HepG2 (cell line): Measurements from ENCODE around the gene RBM12. TPM values are rescaled to one million over a fixed set of nuclear protein-coding genes. Genes with fewer than 3 reads are reported as not detected.

Experiments
- AKAP8 ChIP-seq: sonication (generic); formaldehyde crosslinking; IDR thresholded peaks from 2 replicates; pipeline ENCODE4 v1.5.1; 2020; ENCODE audit warnings: mild to moderate bottlenecking, missing genetic modification reagents
- FOXM1 ChIP-seq: sonication (generic); formaldehyde crosslinking; IDR thresholded peaks from 2 replicates; pipeline ENCODE4 v1.5.0; 2020; ENCODE audit warnings: missing genetic modification reagents
- HOMEZ ChIP-seq: IDR thresholded peaks from 2 replicates; pipeline ENCODE4 v1.6.1; 2016; ENCODE audit warnings: low read depth
- MED8 ChIP-seq: sonication (generic); formaldehyde crosslinking; IDR thresholded peaks from 2 replicates; pipeline ENCODE4 v1.8.1; 2023; ENCODE audit warnings: mild to moderate bottlenecking, missing genetic modification reagents; ENCODE audit not compliant: insufficient replicate concordance
- MZF1 ChIP-seq: sonication (generic); formaldehyde crosslinking; IDR thresholded peaks from 2 replicates; pipeline ENCODE4 v1.8.1; 2023; ENCODE audit warnings: mild to moderate bottlenecking, missing genetic modification reagents, borderline replicate concordance
- NONO ChIP-seq, 2 experiments: fragments of 450-650 bp in 1 of 2; sonication (generic) in 1 of 2; formaldehyde crosslinking in 1 of 2; IDR thresholded peaks in 1 of 2; conservative IDR thresholded peaks in 1 of 2; 2 replicates each; pipeline versions ENCODE4 v1.6.1 to v1.8.0; 2017 to 2022; ENCODE audit warnings: mild to moderate bottlenecking in 1 of 2, missing genetic modification reagents in 1 of 2, moderate library complexity in 1 of 2
- PCBP2 ChIP-seq: fragments of 200-400 bp; formaldehyde crosslinking; optimal IDR thresholded peaks from 2 replicates; pipeline ENCODE3; 2018; ENCODE audit warnings: low read length, low read depth; ENCODE audit not compliant: poor library complexity, severe bottlenecking
- PHB2 ChIP-seq: fragments of 450-650 bp; IDR thresholded peaks from 2 replicates; pipeline ENCODE4 v1.6.1; 2018; ENCODE audit not compliant: partially characterized antibody
- RAD21 ChIP-seq: fragments of 450-650 bp; formaldehyde crosslinking; IDR thresholded peaks from 2 replicates; pipeline ENCODE4 v1.5.0; 2020; ENCODE audit warnings: mild to moderate bottlenecking
- RBM22 ChIP-seq: fragments of 200-400 bp; formaldehyde crosslinking; optimal IDR thresholded peaks from 2 replicates; pipeline ENCODE3; 2017; ENCODE audit warnings: mild to moderate bottlenecking, low read length, moderate library complexity
- REL ChIP-seq: sonication (generic); formaldehyde crosslinking; conservative IDR thresholded peaks from 2 replicates; pipeline ENCODE4 v1.8.0; 2022; ENCODE audit warnings: mild to moderate bottlenecking, missing genetic modification reagents, moderate library complexity
- SCMH1 ChIP-seq: sonication (generic); formaldehyde crosslinking; IDR thresholded peaks from 2 replicates; pipeline ENCODE4 v1.9.0; 2021; ENCODE audit warnings: missing genetic modification reagents, mild to moderate bottlenecking, borderline replicate concordance
- SP2 ChIP-seq: sonication (generic); formaldehyde crosslinking; IDR thresholded peaks from 2 replicates; pipeline ENCODE4 v1.5.1; 2020; ENCODE audit warnings: mild to moderate bottlenecking, missing genetic modification reagents
- SP4 ChIP-seq: sonication (generic); formaldehyde crosslinking; IDR thresholded peaks from 2 replicates; pipeline ENCODE4 v1.8.1; 2023; ENCODE audit warnings: mild to moderate bottlenecking, missing genetic modification reagents
- ZNF17 ChIP-seq: sonication (generic); formaldehyde crosslinking; IDR thresholded peaks from 2 replicates; pipeline ENCODE4 v1.5.0; 2020; ENCODE audit warnings: mild to moderate bottlenecking, missing genetic modification reagents
- ZNF570 ChIP-seq: sonication (generic); formaldehyde crosslinking; IDR thresholded peaks from 2 replicates; pipeline ENCODE4 v1.4.0; 2020; ENCODE audit warnings: mild to moderate bottlenecking, missing genetic modification reagents, borderline replicate concordance
- ZNF619 ChIP-seq: sonication (generic); formaldehyde crosslinking; IDR thresholded peaks from 2 replicates; pipeline ENCODE4 v1.4.0; 2020; ENCODE audit warnings: mild to moderate bottlenecking, missing genetic modification reagents
- ZNF674 ChIP-seq: sonication (generic); formaldehyde crosslinking; IDR thresholded peaks from 2 replicates; pipeline ENCODE4 v1.5.0; 2020; ENCODE audit warnings: low read depth, mild to moderate bottlenecking, missing genetic modification reagents
- ZNF678 ChIP-seq: sonication (generic); formaldehyde crosslinking; IDR thresholded peaks from 2 replicates; pipeline ENCODE4 v1.4.0; 2020; ENCODE audit warnings: mild to moderate bottlenecking, missing genetic modification reagents
- ZNF720 ChIP-seq: sonication (generic); formaldehyde crosslinking; IDR thresholded peaks from 2 replicates; pipeline ENCODE4 v1.4.0; 2020; ENCODE audit warnings: missing genetic modification reagents
- ZNF775 ChIP-seq: sonication (generic); formaldehyde crosslinking; IDR thresholded peaks from 2 replicates; pipeline ENCODE4 v1.4.0; 2020; ENCODE audit warnings: missing genetic modification reagents, mild to moderate bottlenecking, moderate library complexity, borderline replicate concordance
- ZNF782 ChIP-seq: sonication (generic); formaldehyde crosslinking; IDR thresholded peaks from 2 replicates; pipeline ENCODE4 v1.4.0; 2020; ENCODE audit warnings: missing genetic modification reagents, mild to moderate bottlenecking, borderline replicate concordance
- polyA plus RNA-seq, 8 experiments: library from polyadenylated mRNA; depleted of rRNA in 3 of 8; stranded (reverse) in 7 of 8; unstranded in 1 of 8; fragments of >200 nt; fragmentation: Illumina TruSeq in 4 of 8; extraction: Trizol in 4 of 8; gene quantifications; 2 replicates each; pipeline versions ENCODE4 v1.2.1 to v1.2.3, GENCODE V29; 2011 to 2016; ENCODE audit warnings: low read depth in 4 of 8, missing spikeins in 1 of 8, mixed read lengths in 1 of 8; ENCODE audit not compliant: insufficient read depth in 1 of 8
- total RNA-seq, 5 experiments: library from RNA; depleted of rRNA; stranded (reverse); fragments of >200 nt; fragmentation: Illumina TruSeq; extraction: Trizol; gene quantifications; 2 replicates each; pipeline ENCODE4 v1.2.3, GENCODE V29; 2016; ENCODE audit warnings: low read depth in 1 of 5
- TF ChIP-seq, protein P1 (sequence below): sonication (generic); formaldehyde crosslinking; IDR thresholded peaks from 2 replicates; pipeline ENCODE4; 2020; ENCODE audit warnings: missing genetic modification reagents, mild to moderate bottlenecking, borderline replicate concordance

RBM12 gene
- total and polyA plus RNA-seq, 2 of the 13 experiments (the other 11 are each of a cell fraction or from before 2014, with no cell fraction given) = 97.9 to 104 TPM

GRCh38 chr20:35664466-35665206, at the start of gene RBM12, which contains the start of gene CPNE1 (continued):
- TF ChIP-seq, protein P1, sequence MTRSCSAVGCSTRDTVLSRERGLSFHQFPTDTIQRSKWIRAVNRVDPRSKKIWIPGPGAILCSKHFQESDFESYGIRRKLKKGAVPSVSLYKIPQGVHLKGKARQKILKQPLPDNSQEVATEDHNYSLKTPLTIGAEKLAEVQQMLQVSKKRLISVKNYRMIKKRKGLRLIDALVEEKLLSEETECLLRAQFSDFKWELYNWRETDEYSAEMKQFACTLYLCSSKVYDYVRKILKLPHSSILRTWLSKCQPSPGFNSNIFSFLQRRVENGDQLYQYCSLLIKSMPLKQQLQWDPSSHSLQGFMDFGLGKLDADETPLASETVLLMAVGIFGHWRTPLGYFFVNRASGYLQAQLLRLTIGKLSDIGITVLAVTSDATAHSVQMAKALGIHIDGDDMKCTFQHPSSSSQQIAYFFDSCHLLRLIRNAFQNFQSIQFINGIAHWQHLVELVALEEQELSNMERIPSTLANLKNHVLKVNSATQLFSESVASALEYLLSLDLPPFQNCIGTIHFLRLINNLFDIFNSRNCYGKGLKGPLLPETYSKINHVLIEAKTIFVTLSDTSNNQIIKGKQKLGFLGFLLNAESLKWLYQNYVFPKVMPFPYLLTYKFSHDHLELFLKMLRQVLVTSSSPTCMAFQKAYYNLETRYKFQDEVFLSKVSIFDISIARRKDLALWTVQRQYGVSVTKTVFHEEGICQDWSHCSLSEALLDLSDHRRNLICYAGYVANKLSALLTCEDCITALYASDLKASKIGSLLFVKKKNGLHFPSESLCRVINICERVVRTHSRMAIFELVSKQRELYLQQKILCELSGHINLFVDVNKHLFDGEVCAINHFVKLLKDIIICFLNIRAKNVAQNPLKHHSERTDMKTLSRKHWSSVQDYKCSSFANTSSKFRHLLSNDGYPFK (CRISPR knock-in tag) = peak; percentile 99
- peak; percentile 97 for TF ChIP-seq MED8
- TF ChIP-seq REL (CRISPR knock-in tag) = peak; percentile 97
- peak; percentile 71 for TF ChIP-seq SP2 (CRISPR knock-in tag)
- 0 out of 2 replicates have a peak, but pooled peaks have one; percentile 7 for TF ChIP-seq ZNF674 (CRISPR knock-in tag)
- TF ChIP-seq ZNF720 = no peak; the same call in 1 of the 2 replicates
- TF ChIP-seq RBM22 = no peak
- peak; percentile 78 for TF ChIP-seq SP4
- peak; percentile 82 for TF ChIP-seq AKAP8 (CRISPR knock-in tag)
- TF ChIP-seq HOMEZ = peak; percentile 94
- peak; percentile 71 for TF ChIP-seq RAD21 (CRISPR knock-in tag)
- 0 out of 2 replicates have a peak, but pooled peaks have one; percentile 31 for TF ChIP-seq ZNF17 (CRISPR knock-in tag)
- peak; percentile 40; the same call in 1 of the 2 replicates for TF ChIP-seq FOXM1 (CRISPR knock-in tag)
- TF ChIP-seq NONO (IDR thresholded peaks at IDR 0.05) = no peak
- peak; percentile 99 for TF ChIP-seq NONO (CRISPR knock-in tag; conservative IDR thresholded peaks at IDR 0.05)
- TF ChIP-seq ZNF782 = peak; percentile 91
- no peak for TF ChIP-seq ZNF775 (CRISPR knock-in tag)
- TF ChIP-seq PCBP2 = no peak
- TF ChIP-seq ZNF678 (CRISPR knock-in tag) = peak; percentile 81
- no peak; the same call in 1 of the 2 replicates for TF ChIP-seq MZF1 (CRISPR knock-in tag)
- peak; percentile 89; the same call in 1 of the 2 replicates for TF ChIP-seq ZNF570 (CRISPR knock-in tag)
- peak; percentile 99 for TF ChIP-seq ZNF619 (CRISPR knock-in tag)
- no peak for TF ChIP-seq PHB2
- TF ChIP-seq SCMH1 (CRISPR knock-in tag) = no peak
